Type B pancreatic cell (in vitro differentiated cells): ENCODE data around the gene CLIC1. TPM values are rescaled to one million over a fixed set of nuclear protein-coding genes. Genes with fewer than 3 reads are reported as not detected.
"Not testable (repeated sequence)": the region's sequence is repeated elsewhere in the genome, so short reads cannot be mapped to it uniquely, and the experiment has no call there.

Source experiments
- DNase-seq: peaks from one replicate; pipeline ENCODE4 v3.0.0; 2021; ENCODE audit warnings: mixed read lengths; ENCODE audit not compliant: unreplicated experiment; ENCODE audit errors: extremely low spot score
- H3K27ac Mint-ChIP-seq: 2 replicates; pipeline ENCODE4 v1.8.0; 2021; ENCODE audit warnings: mild to moderate bottlenecking, mixed read lengths
- H3K27me3 Mint-ChIP-seq: 2 replicates; pipeline ENCODE4 v1.8.0; 2021; ENCODE audit warnings: mixed read lengths
- H3K36me3 Mint-ChIP-seq: 2 replicates; pipeline ENCODE4 v1.8.0; 2021; ENCODE audit warnings: mixed read lengths
- H3K4me1 Mint-ChIP-seq: one replicate; pipeline ENCODE4 v1.8.0; 2021; ENCODE audit warnings: mixed read lengths; ENCODE audit not compliant: unreplicated experiment
- H3K4me3 Mint-ChIP-seq: 2 replicates; pipeline ENCODE4 v1.8.0; 2021; ENCODE audit warnings: mild to moderate bottlenecking, mixed read lengths
- H3K9me3 Mint-ChIP-seq: 2 replicates; pipeline ENCODE4 v1.8.0; 2021; ENCODE audit warnings: mixed read lengths
- CTCF ChIP-seq: fragments of 200-600 bp; sonication (generic); conservative IDR thresholded peaks from 2 replicates; pipeline ENCODE4 v1.5.0; 2021; ENCODE audit warnings: antibody characterized with exemption, mild to moderate bottlenecking
- total RNA-seq: library from RNA; stranded (reverse); gene quantifications from 2 replicates; pipeline ENCODE4 v1.2.1, GENCODE V29; 2021; ENCODE audit warnings: low replicate concordance

CLIC1 gene
- total RNA-seq, 1 donor from 2014 or later = 294 TPM

GRCh38 chr6:31710523-31711219 lies 25.7 kb downstream of the CLIC1 start:
- peaks cover 26% of the 10 kb centered on the region for H3K4me1 Mint-ChIP-seq
- no peak overlapping the region for H3K27ac Mint-ChIP-seq
- H3K27me3 Mint-ChIP-seq = no peaks in the 10 kb centered on the region
- DNase-seq = no peak
- no peaks in the 10 kb centered on the region for H3K36me3 Mint-ChIP-seq
- no peak for TF ChIP-seq CTCF
- H3K9me3 Mint-ChIP-seq = no peaks in the 10 kb centered on the region
- no peak overlapping the region for H3K4me3 Mint-ChIP-seq

- not testable (repeated sequence) for DNase-seq, H3K27ac Mint-ChIP-seq, H3K27me3 Mint-ChIP-seq, H3K4me3 Mint-ChIP-seq, H3K9me3 Mint-ChIP-seq, H3K36me3 Mint-ChIP-seq
- H3K4me1 Mint-ChIP-seq = peaks cover 22% of the 10 kb centered on the region
These were observed 27.2 kb downstream of the CLIC1 start for GRCh38 chr6:31709157-31709556.

- H3K9me3 Mint-ChIP-seq = no peaks in the 10 kb centered on the region
These were observed 28.1 kb downstream of the CLIC1 start for GRCh38 chr6:31708224-31708623.

DNA sequence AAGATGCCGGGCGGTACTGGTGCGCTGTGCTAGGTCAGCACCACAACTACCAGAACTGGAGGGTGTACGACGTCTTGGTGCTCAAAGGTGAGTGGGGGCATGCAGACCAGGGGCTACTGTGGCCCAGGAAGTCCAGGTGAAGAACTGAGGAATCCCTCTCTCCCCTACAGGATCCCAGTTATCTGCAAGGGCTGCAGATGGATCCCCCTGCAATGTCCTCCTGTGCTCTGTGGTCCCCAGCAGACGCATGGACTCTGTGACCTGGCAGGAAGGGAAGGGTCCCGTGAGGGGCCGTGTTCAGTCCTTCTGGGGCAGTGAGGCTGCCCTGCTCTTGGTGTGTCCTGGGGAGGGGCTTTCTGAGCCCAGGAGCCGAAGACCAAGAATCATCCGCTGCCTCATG lies 28.6 kb downstream of the CLIC1 start:
- no peak for TF ChIP-seq CTCF
- Mint-ChIP-seq H3K9me3 (no peaks in the 10 kb centered on the region), H3K27me3 (no peaks in the 10 kb centered on the region), H3K4me1 (peaks cover 16% of the 10 kb centered on the region), H3K27ac (no peak overlapping the region), H3K4me3 (no peak overlapping the region), H3K36me3 (no peaks in the 10 kb centered on the region)
- DNase-seq = no peak

More at GRCh38 chr6:31708224-31708623, 28.1 kb downstream of the CLIC1 start:
- Mint-ChIP-seq H3K36me3 (no peaks in the 10 kb centered on the region), H3K27me3 (no peaks in the 10 kb centered on the region), H3K4me1 (peaks cover 18% of the 10 kb centered on the region), H3K27ac (no peak overlapping the region), H3K4me3 (no peak overlapping the region)
- TF ChIP-seq CTCF = no peak
- DNase-seq = no peak

- Mint-ChIP-seq H3K27me3 (no peaks in the 10 kb centered on the region), H3K4me1 (peaks cover 11% of the 10 kb centered on the region), H3K4me3 (no peak within 1 kb of the TSS), H3K9me3 (no peaks in the 10 kb centered on the region), H3K27ac (no peak within 1 kb of the TSS), H3K36me3 (no peaks in the 10 kb centered on the region)
- TF ChIP-seq CTCF = no peak
- no peak for DNase-seq
These were observed 29.7 kb downstream of the CLIC1 start, which contains the start of gene LY6G6F for GRCh38 chr6:31706599-31706998. LY6G6F (plus strand) TSS chr6:31706866; CDS start chr6:31706907, 41 bp downstream.

GRCh38 chr6:31705931-31706330 lies 30.4 kb downstream of the CLIC1 start:
- H3K27me3 Mint-ChIP-seq = no peaks in the 10 kb centered on the region
- no peak overlapping the region for H3K4me3 Mint-ChIP-seq
- H3K36me3 Mint-ChIP-seq = peaks cover 3% of the 10 kb centered on the region
- TF ChIP-seq CTCF = no peak
- no peak for DNase-seq
- no peaks in the 10 kb centered on the region for H3K9me3 Mint-ChIP-seq
- H3K27ac Mint-ChIP-seq = no peak overlapping the region
- H3K4me1 Mint-ChIP-seq = peaks cover 18% of the 10 kb centered on the region
